Subcutaneous adipose tissue (tissue), 4 donors: ENCODE measurements around the gene YWHAQ. TPM values are rescaled to one million over a fixed set of nuclear protein-coding genes. Genes with fewer than 3 reads are reported as not detected.

Experiments used
- CTCF ChIP-seq: fragments of 450-650 bp; IDR thresholded peaks from one replicate; pipeline ENCODE4 v1.5.1; 2016; ENCODE audit warnings: low read depth, mild to moderate bottlenecking, control low read depth, antibody characterized with exemption, moderate library complexity
- total RNA-seq, 4 donors: library from RNA; depleted of rRNA; stranded (reverse); fragments of >200 nt; gene quantifications; one replicate each; pipeline ENCODE4 v1.1.0, GENCODE V29; 2016

YWHAQ gene
- total RNA-seq, 4 donors from 2014 or later = 113 to 220 (median 176) TPM

- no peak for TF ChIP-seq CTCF
Measured at GRCh38 chr2:9613291-9613690, 17.5 kb downstream of the YWHAQ start.

GRCh38 chr2:9610781-9611548, 19.8 kb downstream of the YWHAQ start:
- TF ChIP-seq CTCF = no peak

DNA sequence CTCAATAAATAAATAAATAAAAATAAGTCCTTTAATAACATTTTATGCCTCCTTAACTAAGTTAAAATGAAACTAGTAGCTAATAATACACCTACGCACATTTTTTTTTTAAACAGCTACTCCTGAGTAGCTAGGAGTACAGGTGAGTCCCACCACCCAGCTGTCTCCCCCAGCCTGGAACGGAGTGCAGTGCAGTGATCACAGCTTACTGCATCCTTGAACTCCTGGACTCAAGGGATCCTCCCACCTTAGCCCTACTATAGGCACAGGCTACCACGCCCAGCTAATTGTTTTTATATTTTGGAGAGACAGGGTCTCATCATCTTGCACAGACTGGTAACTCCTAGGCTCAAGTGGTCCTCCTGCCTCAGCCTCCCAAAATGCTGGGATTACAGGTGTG, 28.4 kb downstream of the YWHAQ start:
- no peak for TF ChIP-seq CTCF

GRCh38 chr2:9601397-9601796, 29.4 kb downstream of the YWHAQ start:
- no peak for TF ChIP-seq CTCF

GRCh38 chr2:9599430-9599829, 31.4 kb downstream of the YWHAQ start:
- TF ChIP-seq CTCF = no peak

- TF ChIP-seq CTCF = no peak
Measured at GRCh38 chr2:9596621-9597311, 34.0 kb downstream of the YWHAQ start.

DNA sequence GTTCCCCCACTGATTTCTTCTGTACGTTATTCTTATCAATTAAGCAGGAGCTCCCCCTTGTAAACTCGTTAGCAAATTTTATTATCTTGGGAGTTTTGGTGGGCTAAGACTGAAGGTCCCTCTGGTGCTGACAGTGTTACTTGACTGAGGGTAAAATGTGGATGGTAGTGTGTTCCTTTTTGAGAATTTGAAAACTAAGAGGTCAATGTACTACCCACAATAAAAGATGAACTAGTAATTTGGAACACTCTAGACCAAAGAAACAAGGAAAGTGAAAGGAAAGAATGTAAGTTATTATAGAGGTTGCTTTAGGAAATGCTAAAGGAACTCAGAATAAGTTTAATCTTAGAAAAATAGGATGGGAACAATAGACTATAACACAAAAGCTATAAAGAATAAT, 35.1 kb downstream of the YWHAQ start:
- TF ChIP-seq CTCF = no peak
